Chondrocyte (in vitro differentiated cells): ENCODE measurements around the gene IL17RD. TPM values are rescaled to one million over a fixed set of nuclear protein-coding genes. Genes with fewer than 3 reads are reported as not detected.

Source experiments
- DNase-seq: peaks from one replicate; pipeline ENCODE4 v3.0.0; 2021; ENCODE audit warnings: mixed read lengths, low spot score
- H3K27ac Mint-ChIP-seq: one replicate; pipeline ENCODE4 v1.8.0; 2021; ENCODE audit warnings: mild to moderate bottlenecking, moderate library complexity, mixed read lengths; ENCODE audit not compliant: unreplicated experiment
- H3K27me3 Mint-ChIP-seq: 2 replicates; pipeline ENCODE4 v1.8.0; 2021; ENCODE audit warnings: low read depth, mixed read lengths
- H3K36me3 Mint-ChIP-seq: 2 replicates; pipeline ENCODE4 v1.8.0; 2021; ENCODE audit warnings: low read depth, mixed read lengths
- H3K4me1 Mint-ChIP-seq: 2 replicates; pipeline ENCODE4 v1.8.0; 2021; ENCODE audit warnings: low read depth, mild to moderate bottlenecking, mixed read lengths
- H3K4me3 Mint-ChIP-seq: one replicate; pipeline ENCODE4 v1.8.0; 2021; ENCODE audit warnings: mild to moderate bottlenecking, moderate library complexity, mixed read lengths; ENCODE audit not compliant: unreplicated experiment
- H3K9me3 Mint-ChIP-seq: 2 replicates; pipeline ENCODE4 v1.8.0; 2021; ENCODE audit warnings: low read depth, mixed read lengths
- CTCF ChIP-seq: fragments of 200-600 bp; sonication (generic); IDR thresholded peaks from 2 replicates; pipeline ENCODE4 v1.5.0; 2021; ENCODE audit warnings: antibody characterized with exemption, mild to moderate bottlenecking, moderate library complexity
- total RNA-seq: library from RNA; stranded (reverse); gene quantifications from 3 replicates; pipeline ENCODE4 v1.2.1, GENCODE V29; 2021

The IL17RD gene
- total RNA-seq, 1 donor from 2014 or later = 6.3 TPM

- Mint-ChIP-seq H3K9me3 (no peaks in the 10 kb centered on the region), H3K4me1 (peaks cover 30% of the 10 kb centered on the region), H3K36me3 (no peaks in the 10 kb centered on the region), H3K27ac (no peak overlapping the region), H3K4me3 (no peak overlapping the region), H3K27me3 (no peaks in the 10 kb centered on the region)
- DNase-seq = no peak
- no peak for TF ChIP-seq CTCF
Measured at GRCh38 chr3:57158813-57159738, 6.1 kb downstream of the IL17RD start.

- no peak overlapping the region for H3K4me3 Mint-ChIP-seq
- peaks cover 29% of the 10 kb centered on the region for H3K4me1 Mint-ChIP-seq
- DNase-seq = no peak
- H3K27me3 Mint-ChIP-seq = no peaks in the 10 kb centered on the region
- no peaks in the 10 kb centered on the region for H3K36me3 Mint-ChIP-seq
- no peak overlapping the region for H3K27ac Mint-ChIP-seq
- no peak for TF ChIP-seq CTCF
- no peaks in the 10 kb centered on the region for H3K9me3 Mint-ChIP-seq
Measured at GRCh38 chr3:57158325-57158724, 6.8 kb downstream of the IL17RD start.

- Mint-ChIP-seq H3K4me1 (peaks cover 31% of the 10 kb centered on the region), H3K9me3 (no peaks in the 10 kb centered on the region), H3K4me3 (no peak overlapping the region), H3K36me3 (no peaks in the 10 kb centered on the region), H3K27me3 (no peaks in the 10 kb centered on the region), H3K27ac (no peak overlapping the region)
- TF ChIP-seq CTCF = no peak
- no peak for DNase-seq
Measured at GRCh38 chr3:57157545-57157944, 7.6 kb downstream of the IL17RD start.

- no peak for TF ChIP-seq CTCF
- Mint-ChIP-seq H3K4me1 (peaks cover 41% of the 10 kb centered on the region), H3K27me3 (no peaks in the 10 kb centered on the region), H3K36me3 (no peaks in the 10 kb centered on the region), H3K27ac (no peak overlapping the region), H3K9me3 (no peaks in the 10 kb centered on the region), H3K4me3 (no peak overlapping the region)
- no peak for DNase-seq
Measured at GRCh38 chr3:57155310-57155643, 9.9 kb downstream of the IL17RD start.

- Mint-ChIP-seq H3K36me3 (no peaks in the 10 kb centered on the region), H3K27me3 (no peaks in the 10 kb centered on the region), H3K4me1 (peaks cover 44% of the 10 kb centered on the region), H3K4me3 (no peak overlapping the region), H3K9me3 (no peaks in the 10 kb centered on the region), H3K27ac (no peak overlapping the region)
- no peak for TF ChIP-seq CTCF
- DNase-seq = no peak
Measured at GRCh38 chr3:57154470-57155309, 10.5 kb downstream of the IL17RD start.
